Endothelial cell (in vitro differentiated cells): ENCODE results near the gene TRMT11. TPM values are rescaled to one million over a fixed set of nuclear protein-coding genes. Genes with fewer than 3 reads are reported as not detected.

ENCODE experiments used
- DNase-seq: peaks from one replicate; pipeline ENCODE4 v3.0.0; 2021; ENCODE audit warnings: low spot score
- H3K27ac Mint-ChIP-seq: one replicate; pipeline ENCODE4 v1.8.0; 2021; ENCODE audit warnings: mixed read lengths, inconsistent platforms; ENCODE audit not compliant: unreplicated experiment
- H3K27me3 Mint-ChIP-seq: one replicate; pipeline ENCODE4 v1.8.0; 2021; ENCODE audit warnings: mild to moderate bottlenecking, moderate library complexity, mixed read lengths, inconsistent platforms; ENCODE audit not compliant: unreplicated experiment
- H3K36me3 Mint-ChIP-seq: one replicate; pipeline ENCODE4 v1.8.0; 2021; ENCODE audit warnings: mild to moderate bottlenecking, low read depth, mixed read lengths, inconsistent platforms; ENCODE audit not compliant: unreplicated experiment
- H3K4me1 Mint-ChIP-seq: one replicate; pipeline ENCODE4 v1.8.0; 2021; ENCODE audit warnings: mild to moderate bottlenecking, mixed read lengths, inconsistent platforms; ENCODE audit not compliant: unreplicated experiment
- H3K4me3 Mint-ChIP-seq: one replicate; pipeline ENCODE4 v1.8.0; 2021; ENCODE audit warnings: mild to moderate bottlenecking, mixed read lengths, inconsistent platforms; ENCODE audit not compliant: unreplicated experiment
- H3K9me3 Mint-ChIP-seq: one replicate; pipeline ENCODE4 v1.8.0; 2021; ENCODE audit warnings: mixed read lengths, inconsistent platforms; ENCODE audit not compliant: unreplicated experiment
- total RNA-seq: library from RNA; stranded (reverse); fragmentation: NEBNext Ultra II Directional; extraction: Animal tissue kit (Norgen Biotek cat#: 25700); gene quantifications from one replicate; pipeline ENCODE4 v1.2.1, GENCODE V29; 2021; ENCODE audit not compliant: unreplicated experiment
- TF ChIP-seq, protein P1 (sequence below): fragments of 200-600 bp; sonication (generic); IDR thresholded peaks from one replicate; pipeline ENCODE4 v1.5.0; 2021; ENCODE audit warnings: antibody characterized with exemption; ENCODE audit not compliant: unreplicated experiment

Gene TRMT11
- total RNA-seq, 1 donor from 2014 or later, result 9.6 TPM

GRCh38 chr6:126048635-126049034 lies 62.3 kb downstream of the TRMT11 start:
- H3K36me3 Mint-ChIP-seq, result peaks cover 13% of the 10 kb centered on the region

DNA sequence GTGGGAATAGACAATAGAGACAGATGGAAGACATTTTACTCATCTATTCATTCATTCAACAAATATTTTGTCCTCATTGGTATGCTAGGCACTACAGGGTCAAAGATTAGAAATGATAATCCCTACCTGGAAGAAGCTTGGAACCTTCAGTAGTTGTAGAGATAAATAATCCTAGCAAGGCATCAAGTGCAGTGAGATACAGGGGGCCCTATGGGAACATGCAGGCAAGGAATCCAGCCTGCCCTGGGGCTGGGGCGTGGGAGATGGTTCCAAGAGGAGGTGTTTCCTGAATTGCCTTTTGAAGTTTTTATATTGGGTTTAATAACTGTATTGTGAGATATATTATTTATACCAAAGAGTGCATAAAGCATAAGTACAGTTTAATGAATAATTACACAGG lies 64.5 kb downstream of the TRMT11 start:
- Mint-ChIP-seq H3K4me3 (no peak overlapping the region), H3K36me3 (peaks cover 10% of the 10 kb centered on the region), H3K27ac (no peak overlapping the region), H3K9me3 (no peaks in the 10 kb centered on the region), H3K4me1 (no peaks in the 10 kb centered on the region), H3K27me3 (peaks cover 4% of the 10 kb centered on the region)
- DNase-seq, result no peak
- TF ChIP-seq, protein P1, sequence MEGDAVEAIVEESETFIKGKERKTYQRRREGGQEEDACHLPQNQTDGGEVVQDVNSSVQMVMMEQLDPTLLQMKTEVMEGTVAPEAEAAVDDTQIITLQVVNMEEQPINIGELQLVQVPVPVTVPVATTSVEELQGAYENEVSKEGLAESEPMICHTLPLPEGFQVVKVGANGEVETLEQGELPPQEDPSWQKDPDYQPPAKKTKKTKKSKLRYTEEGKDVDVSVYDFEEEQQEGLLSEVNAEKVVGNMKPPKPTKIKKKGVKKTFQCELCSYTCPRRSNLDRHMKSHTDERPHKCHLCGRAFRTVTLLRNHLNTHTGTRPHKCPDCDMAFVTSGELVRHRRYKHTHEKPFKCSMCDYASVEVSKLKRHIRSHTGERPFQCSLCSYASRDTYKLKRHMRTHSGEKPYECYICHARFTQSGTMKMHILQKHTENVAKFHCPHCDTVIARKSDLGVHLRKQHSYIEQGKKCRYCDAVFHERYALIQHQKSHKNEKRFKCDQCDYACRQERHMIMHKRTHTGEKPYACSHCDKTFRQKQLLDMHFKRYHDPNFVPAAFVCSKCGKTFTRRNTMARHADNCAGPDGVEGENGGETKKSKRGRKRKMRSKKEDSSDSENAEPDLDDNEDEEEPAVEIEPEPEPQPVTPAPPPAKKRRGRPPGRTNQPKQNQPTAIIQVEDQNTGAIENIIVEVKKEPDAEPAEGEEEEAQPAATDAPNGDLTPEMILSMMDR, result no peak

More at GRCh38 chr6:126048635-126049034, 62.3 kb downstream of the TRMT11 start:
- Mint-ChIP-seq H3K4me3 (no peak overlapping the region), H3K9me3 (no peaks in the 10 kb centered on the region), H3K27me3 (peaks cover 4% of the 10 kb centered on the region), H3K4me1 (no peaks in the 10 kb centered on the region), H3K27ac (no peak overlapping the region)
- DNase-seq, result no peak
- TF ChIP-seq, protein P1, result no peak

DNA sequence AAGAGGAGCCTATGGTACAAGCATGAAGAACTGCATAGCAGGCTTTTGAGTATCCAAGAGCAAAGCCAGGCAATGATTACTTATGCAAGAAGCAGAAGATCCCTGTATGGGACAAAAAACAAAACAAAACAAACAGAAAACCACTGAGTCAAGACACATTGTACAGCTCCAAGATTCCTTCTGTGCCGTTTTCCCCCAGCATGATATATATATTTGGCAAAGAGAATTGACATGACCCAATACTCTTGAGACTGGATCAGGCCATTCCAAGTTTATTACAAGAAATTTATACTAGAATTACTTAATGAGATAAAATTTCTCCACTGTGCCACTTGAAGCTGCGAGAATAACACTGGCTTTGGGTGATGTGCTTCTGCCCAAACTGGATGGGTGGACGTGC lies 65.5 kb downstream of the TRMT11 start:
- Mint-ChIP-seq H3K27ac (no peak overlapping the region), H3K4me1 (no peaks in the 10 kb centered on the region)

GRCh38 chr6:126052485-126052884 lies 66.1 kb downstream of the TRMT11 start:
- peaks cover 4% of the 10 kb centered on the region for H3K27me3 Mint-ChIP-seq
- H3K27ac Mint-ChIP-seq, result no peak overlapping the region
- H3K4me1 Mint-ChIP-seq, result no peaks in the 10 kb centered on the region
- H3K36me3 Mint-ChIP-seq, result peaks cover 5% of the 10 kb centered on the region
- H3K4me3 Mint-ChIP-seq, result no peak overlapping the region
- no peak for DNase-seq
- TF ChIP-seq, protein P1, result no peak
- H3K9me3 Mint-ChIP-seq, result no peaks in the 10 kb centered on the region

More for the DNA sequence above, 65.5 kb downstream of the TRMT11 start:
- no peak overlapping the region for H3K4me3 Mint-ChIP-seq
- H3K36me3 Mint-ChIP-seq, result peaks cover 10% of the 10 kb centered on the region
- TF ChIP-seq, protein P1, result no peak
- H3K27me3 Mint-ChIP-seq, result peaks cover 4% of the 10 kb centered on the region
- no peak for DNase-seq
- no peaks in the 10 kb centered on the region for H3K9me3 Mint-ChIP-seq

DNA sequence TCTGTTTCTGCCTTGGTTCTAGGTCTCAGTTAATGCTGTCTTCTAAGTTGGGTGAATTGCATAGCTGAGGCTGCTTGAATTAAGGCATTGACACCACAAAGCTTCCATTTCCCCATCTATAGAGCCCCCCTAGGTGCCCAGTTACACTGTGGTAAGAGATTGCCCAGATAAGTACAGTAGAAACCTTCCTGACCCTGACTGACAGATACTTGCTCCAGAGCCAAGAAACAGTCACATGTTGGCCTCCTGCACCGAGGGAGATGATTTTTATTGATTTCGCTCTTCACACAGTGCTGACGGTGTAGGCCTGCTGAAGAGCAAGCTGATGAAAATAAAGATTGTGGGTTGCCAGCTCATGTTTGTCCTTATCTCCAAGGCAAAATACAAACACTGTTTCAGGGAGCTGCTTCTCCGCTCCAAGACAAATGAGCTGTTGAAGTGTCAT lies 67.9 kb downstream of the TRMT11 start:
- no peaks in the 10 kb centered on the region for H3K9me3 Mint-ChIP-seq
- TF ChIP-seq, protein P1, result no peak

More for the DNA sequence above, 67.9 kb downstream of the TRMT11 start:
- Mint-ChIP-seq H3K36me3 (no peaks in the 10 kb centered on the region), H3K4me1 (no peaks in the 10 kb centered on the region), H3K27ac (no peak overlapping the region), H3K27me3 (peaks cover 4% of the 10 kb centered on the region), H3K4me3 (no peak overlapping the region)
- no peak for DNase-seq
